Motor neuron (in vitro differentiated cells): Measurements from ENCODE around the gene TELO2. TPM values are rescaled to one million over a fixed set of nuclear protein-coding genes. Genes with fewer than 3 reads are reported as not detected.

Experiments
- ATAC-seq, 8 experiments: fragments of 200-7000 bp; cut with Tn5 transposase; replicated peaks in 6 of 8; 2 replicates each; pipeline ENCODE4 v1.8.0; 2021; ENCODE audit warnings: mild to moderate bottlenecking in 8 of 8, moderate library complexity in 8 of 8
- H3K27ac ChIP-seq, 2 donors: fragments of 250-450 bp; sonication (Bioruptor Pico); 2 replicates each; pipeline ENCODE4 v1.9.0; 2021; ENCODE audit warnings: antibody characterized with exemption in 2 of 2, mild to moderate bottlenecking in 2 of 2, moderate library complexity in 1 of 2
- H3K4me1 ChIP-seq, 2 donors: fragments of 250-450 bp; sonication (Bioruptor Pico); replicated peaks in 1 of 2; 2 replicates each; pipeline ENCODE4 v1.6.1; 2021; ENCODE audit warnings: antibody characterized with exemption in 2 of 2, mild to moderate bottlenecking in 2 of 2, moderate library complexity in 1 of 2
- H3K4me3 ChIP-seq, 5 donors: fragments of 250-450 bp; sonication (Bioruptor Pico); 2 replicates each; pipeline ENCODE4 v1.9.0; 2021; ENCODE audit warnings: antibody characterized with exemption in 5 of 5, mild to moderate bottlenecking in 5 of 5, moderate library complexity in 4 of 5
- WGBS, 10 experiments: fragments of 450-650 bp; shearing (Covaris generic); methylation state at CpG; one replicate each; pipeline ENCODE4 v1.0.0; 2022; 5-methylcytosine and 5-hydroxymethylcytosine counted together
- in situ Hi-C, 9 experiments: fragments of 400-800 bp; cut with MboI; loops; one replicate each; pipeline ENCODE4 v1.15.0; 2021; ENCODE audit warnings: low sequenced_read_pairs in 9 of 9, low pct_unique_long_range_greater_than_20kb in 2 of 9; ENCODE audit not compliant: unreplicated experiment in 9 of 9
- total RNA-seq, 8 experiments: library from RNA; unstranded; fragments of 300-600 nt; gene quantifications; 2 replicates each; pipeline versions ENCODE4 v1.2.3 to v1.2.4, GENCODE V29; 2022

Gene TELO2
- total RNA-seq, 8 experiments from 2014 or later, result 8.1 to 37.8 (median 15.2) TPM

GRCh38 chr16:1510941-1511351 is 17.8 kb downstream of the TELO2 start:
- no peak for ATAC-seq
- 80 to 100% (median 83%) methylated on average over 1 to 4 of the region's 26 CpGs; no CpG with 5 or more reads in 6 of the 10 experiments for WGBS, 10 experiments
- H3K4me1 ChIP-seq, result peaks cover 0 to 6% of the 10 kb centered on the region in 2 donors
- H3K27ac ChIP-seq, result no peak overlapping the region
- no peak overlapping the region for H3K4me3 ChIP-seq
- in situ Hi-C loops, result no loop called here

- Histone ChIP-seq H3K4me3 (no peak overlapping the region), H3K4me1 (peaks cover 0 to 6% of the 10 kb centered on the region in 2 donors), H3K27ac (peak overlapping the region in 1 of 2 donors; percentile 52)
- peak in 5 of 8 experiments; percentile 80 to 96 (median 94) for ATAC-seq
- WGBS, 10 experiments, result 63 to 100% (median 75%) methylated on average over 1 to 7 of the region's 30 CpGs; no CpG with 5 or more reads in 1 of the 10 experiments
- in situ Hi-C loops, result no loop called here
Observed at GRCh38 chr16:1511662-1512569, 18.8 kb downstream of the TELO2 start.

- Histone ChIP-seq H3K4me3 (no peak overlapping the region), H3K4me1 (peaks cover 0 to 6% of the 10 kb centered on the region in 2 donors), H3K27ac (peak overlapping the region; percentile 25)
- ATAC-seq, result no peak
- WGBS, 10 experiments, result 93 to 100% (median 96%) methylated on average over 2 to 6 of the region's 15 CpGs; no CpG with 5 or more reads in 6 of the 10 experiments
- in situ Hi-C loops, result no loop called here
Observed at GRCh38 chr16:1512774-1513173, 19.6 kb downstream of the TELO2 start.

- Histone ChIP-seq H3K4me3 (no peak overlapping the region), H3K27ac (no peak overlapping the region), H3K4me1 (peaks cover 0 to 6% of the 10 kb centered on the region in 2 donors)
- in situ Hi-C loops, result no loop called here
- WGBS, 10 experiments, result 10 to 100% (median 96%) methylated on average over 1 to 3 of the region's 3 CpGs; no CpG with 5 or more reads in 1 of the 10 experiments
- no peak for ATAC-seq
Observed at GRCh38 chr16:1514507-1514906, 21.3 kb downstream of the TELO2 start.

- WGBS, 10 experiments, result 77 to 100% (median 90%) methylated on average over 1 to 5 of the region's 16 CpGs; no CpG with 5 or more reads in 6 of the 10 experiments
- in situ Hi-C loops, result no loop called here
Observed at GRCh38 chr16:1518626-1519135, 25.5 kb downstream of the TELO2 start.

GRCh38 chr16:1519831-1520230 is 26.7 kb downstream of the TELO2 start:
- in situ Hi-C loops, result no loop called here
- 52 to 100% (median 95%) methylated on average over 1 to 5 of the region's 17 CpGs; no CpG with 5 or more reads in 3 of the 10 experiments for WGBS, 10 experiments
- Histone ChIP-seq H3K4me3 (no peak overlapping the region), H3K27ac (no peak overlapping the region), H3K4me1 (no peaks in the 10 kb centered on the region)
- peak in 1 of 8 experiments; percentile 9 for ATAC-seq

More at GRCh38 chr16:1518626-1519135, 25.5 kb downstream of the TELO2 start:
- H3K27ac ChIP-seq, result no peak overlapping the region
- ATAC-seq, result peak in 2 of 8 experiments; percentile 15 to 29
- H3K4me1 ChIP-seq, result no peaks in the 10 kb centered on the region
- no peak overlapping the region for H3K4me3 ChIP-seq

- Histone ChIP-seq H3K4me1 (no peaks in the 10 kb centered on the region), H3K4me3 (no peak overlapping the region), H3K27ac (no peak overlapping the region)
- WGBS, 10 experiments, result 60 to 100% (median 93%) methylated on average over 1 to 6 of the region's 19 CpGs; no CpG with 5 or more reads in 5 of the 10 experiments
- in situ Hi-C loops, result no loop called here
- no peak for ATAC-seq
Observed at GRCh38 chr16:1520461-1520860, 27.3 kb downstream of the TELO2 start.

GRCh38 chr16:1523581-1524245 is 30.6 kb downstream of the TELO2 start:
- Histone ChIP-seq H3K27ac (no peak overlapping the region), H3K4me3 (no peak overlapping the region), H3K4me1 (no peaks in the 10 kb centered on the region)
- 40 to 100% (median 60%) methylated on average over 1 to 5 of the region's 30 CpGs; no CpG with 5 or more reads in 5 of the 10 experiments for WGBS, 10 experiments
- no peak for ATAC-seq
- in situ Hi-C loops, result no loop called here

GRCh38 chr16:1524366-1524765 is 31.2 kb downstream of the TELO2 start:
- no peak for ATAC-seq
- 80 to 100% methylated on average over 2 to 3 of the region's 26 CpGs; no CpG with 5 or more reads in 8 of the 10 experiments for WGBS, 10 experiments
- in situ Hi-C loops, result no loop called here
- Histone ChIP-seq H3K27ac (no peak overlapping the region), H3K4me1 (no peaks in the 10 kb centered on the region), H3K4me3 (no peak overlapping the region)

GRCh38 chr16:1525871-1526607 is 32.9 kb downstream of the TELO2 start:
- no peak for ATAC-seq
- WGBS, 10 experiments, result 100% methylated on average over 2 of the region's 44 CpGs; no CpG with 5 or more reads in 9 of the 10 experiments
- no peak overlapping the region for H3K27ac ChIP-seq
- in situ Hi-C loops, result no loop called here
- H3K4me1 ChIP-seq, result no peaks in the 10 kb centered on the region
- H3K4me3 ChIP-seq, result no peak overlapping the region

- Histone ChIP-seq H3K4me1 (no peaks in the 10 kb centered on the region), H3K27ac (no peak overlapping the region), H3K4me3 (no peak overlapping the region)
- in situ Hi-C loops, result no loop called here
- WGBS, 10 experiments, result 66 to 100% (median 84%) methylated on average over 1 to 9 of the region's 38 CpGs; no CpG with 5 or more reads in 5 of the 10 experiments
- ATAC-seq, result no peak
Observed at GRCh38 chr16:1526608-1527555, 33.7 kb downstream of the TELO2 start.
